ENCODE data around the gene AK1. TPM values are rescaled to one million over a fixed set of nuclear protein-coding genes. Genes with fewer than 3 reads are reported as not detected.

AK1 gene
- total RNA-seq, 2 donors from 2014 or later, result 19.0 to 22.8 TPM

DNA sequence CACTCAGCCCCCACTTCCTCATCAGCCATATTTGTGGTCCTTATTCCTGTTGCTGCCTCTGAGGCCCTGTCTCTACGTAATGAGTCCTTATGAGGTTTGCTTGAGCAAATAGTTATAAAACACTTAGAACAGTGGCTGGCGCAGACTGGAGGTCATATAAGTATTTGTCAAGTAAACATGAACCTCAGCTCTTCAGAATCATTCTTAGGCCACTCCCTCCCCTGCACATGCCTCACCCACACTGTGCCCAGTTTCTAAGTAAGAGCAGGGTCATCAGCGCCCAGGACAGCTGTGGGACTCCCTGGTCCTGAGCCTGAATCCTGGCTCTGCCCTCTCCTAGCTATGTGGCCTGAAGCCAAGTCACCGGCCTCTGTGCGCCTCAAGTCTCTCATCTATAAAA is 35.4 kb upstream of the AK1 start:
- Mint-ChIP-seq H3K9me3 (no peaks in the 10 kb centered on the region), H3K27ac (no peak overlapping the region), H3K4me3 (no peak overlapping the region), H3K36me3 (ENCODE audit: low read depth) (no peaks in the 10 kb centered on the region), H3K27me3 (ENCODE audit: insufficient read depth) (peaks cover 9% of the 10 kb centered on the region), H3K4me1 (no peaks in the 10 kb centered on the region)
- Histone ChIP-seq H3K4me1 (ENCODE audit: control insufficient read depth, insufficient read depth, low read length) (no peaks in the 10 kb centered on the region), H3K4me3 (ENCODE audit: low read length) (no peak overlapping the region), H3K36me3 (ENCODE audit: control insufficient read depth, insufficient read depth, low read length) (no peaks in the 10 kb centered on the region), H3K9ac (ENCODE audit: extremely low read depth, low read length, poor library complexity, severe bottlenecking) (no peak overlapping the region), H3K27ac (ENCODE audit: low read depth, low read length) (no peak overlapping the region), H3K9me3 (ENCODE audit: control insufficient read depth, low read length) (no peaks in the 10 kb centered on the region), H3K27me3 (ENCODE audit: control insufficient read depth, insufficient read depth, low read length, poor library complexity, severe bottlenecking) (peaks cover 10% of the 10 kb centered on the region)
- TF ChIP-seq, protein P1, sequence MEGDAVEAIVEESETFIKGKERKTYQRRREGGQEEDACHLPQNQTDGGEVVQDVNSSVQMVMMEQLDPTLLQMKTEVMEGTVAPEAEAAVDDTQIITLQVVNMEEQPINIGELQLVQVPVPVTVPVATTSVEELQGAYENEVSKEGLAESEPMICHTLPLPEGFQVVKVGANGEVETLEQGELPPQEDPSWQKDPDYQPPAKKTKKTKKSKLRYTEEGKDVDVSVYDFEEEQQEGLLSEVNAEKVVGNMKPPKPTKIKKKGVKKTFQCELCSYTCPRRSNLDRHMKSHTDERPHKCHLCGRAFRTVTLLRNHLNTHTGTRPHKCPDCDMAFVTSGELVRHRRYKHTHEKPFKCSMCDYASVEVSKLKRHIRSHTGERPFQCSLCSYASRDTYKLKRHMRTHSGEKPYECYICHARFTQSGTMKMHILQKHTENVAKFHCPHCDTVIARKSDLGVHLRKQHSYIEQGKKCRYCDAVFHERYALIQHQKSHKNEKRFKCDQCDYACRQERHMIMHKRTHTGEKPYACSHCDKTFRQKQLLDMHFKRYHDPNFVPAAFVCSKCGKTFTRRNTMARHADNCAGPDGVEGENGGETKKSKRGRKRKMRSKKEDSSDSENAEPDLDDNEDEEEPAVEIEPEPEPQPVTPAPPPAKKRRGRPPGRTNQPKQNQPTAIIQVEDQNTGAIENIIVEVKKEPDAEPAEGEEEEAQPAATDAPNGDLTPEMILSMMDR (conservative IDR thresholded peaks at IDR 0.05), result no peak
- DNase-seq, result no peak
- WGBS, 2 experiments (ENCODE audit: insufficient coverage in 1 of 2, insufficient read length in 1 of 2), result 92 to 95% methylated on average over 3 to 5 of the region's 5 CpGs

- peaks cover 10% of the 10 kb centered on the region for H3K27me3 ChIP-seq (ENCODE audit: control insufficient read depth, insufficient read depth, low read length, poor library complexity, severe bottlenecking)
- Mint-ChIP-seq H3K27ac (no peak overlapping the region), H3K4me1 (no peaks in the 10 kb centered on the region), H3K27me3 (ENCODE audit: insufficient read depth) (peaks cover 9% of the 10 kb centered on the region), H3K9me3 (no peaks in the 10 kb centered on the region), H3K4me3 (no peak overlapping the region), H3K36me3 (ENCODE audit: low read depth) (no peaks in the 10 kb centered on the region)
- H3K4me1 ChIP-seq (ENCODE audit: control insufficient read depth, insufficient read depth, low read length), result no peaks in the 10 kb centered on the region
- no peak overlapping the region for H3K9ac ChIP-seq (ENCODE audit: extremely low read depth, low read length, poor library complexity, severe bottlenecking)
- H3K9me3 ChIP-seq (ENCODE audit: control insufficient read depth, low read length), result no peaks in the 10 kb centered on the region
- 95 to 96% methylated on average over 30 to 31 of the region's 31 CpGs for WGBS, 2 experiments (ENCODE audit: insufficient coverage in 1 of 2, insufficient read length in 1 of 2)
- no peaks in the 10 kb centered on the region for H3K36me3 ChIP-seq (ENCODE audit: control insufficient read depth, insufficient read depth, low read length)
- no peak for DNase-seq
- no peak overlapping the region for H3K4me3 ChIP-seq (ENCODE audit: low read length)
- H3K27ac ChIP-seq (ENCODE audit: low read depth, low read length), result no peak overlapping the region
- TF ChIP-seq, protein P1 (conservative IDR thresholded peaks at IDR 0.05), result no peak
These were observed 34.8 kb upstream of the AK1 start for GRCh38 chr9:127912296-127912695.

- Histone ChIP-seq H3K27ac (ENCODE audit: low read depth, low read length) (peak overlapping the region; percentile 38), H3K36me3 (ENCODE audit: control insufficient read depth, insufficient read depth, low read length) (no peaks in the 10 kb centered on the region), H3K9ac (ENCODE audit: extremely low read depth, low read length, poor library complexity, severe bottlenecking) (no peak overlapping the region), H3K9me3 (ENCODE audit: control insufficient read depth, low read length) (no peaks in the 10 kb centered on the region), H3K27me3 (ENCODE audit: control insufficient read depth, insufficient read depth, low read length, poor library complexity, severe bottlenecking) (peaks cover under 1% of the 10 kb centered on the region), H3K4me3 (ENCODE audit: low read length) (no peak overlapping the region), H3K4me1 (ENCODE audit: control insufficient read depth, insufficient read depth, low read length) (no peaks in the 10 kb centered on the region)
- Mint-ChIP-seq H3K9me3 (no peaks in the 10 kb centered on the region), H3K27ac (no peak overlapping the region), H3K27me3 (ENCODE audit: insufficient read depth) (no peaks in the 10 kb centered on the region), H3K36me3 (ENCODE audit: low read depth) (no peaks in the 10 kb centered on the region), H3K4me3 (no peak overlapping the region), H3K4me1 (no peaks in the 10 kb centered on the region)
- 84 to 90% methylated on average over 3 to 6 of the region's 6 CpGs for WGBS, 2 experiments (ENCODE audit: insufficient coverage in 1 of 2, insufficient read length in 1 of 2)
- TF ChIP-seq, protein P1 (conservative IDR thresholded peaks at IDR 0.05), result peak; percentile 40
- DNase-seq, result no peak
These were observed 33.2 kb upstream of the AK1 start for GRCh38 chr9:127910613-127911205.

Measured in endodermal cell (in vitro differentiated cells).